SK-N-DZ (cell line): ENCODE data around the gene ETV7. TPM values are rescaled to one million over a fixed set of nuclear protein-coding genes. Genes with fewer than 3 reads are reported as not detected.
A peak's percentile ranks its signal among the peaks of the same experiment; 100 is the strongest.
"Not testable (repeated sequence)": the region's sequence is repeated elsewhere in the genome, so short reads cannot be mapped to it uniquely, and the experiment has no call there.

Experiments
- DNase-seq: peaks from one replicate; pipeline ENCODE4 v3.0.0-alpha.2; 2015; ENCODE audit warnings: low spot score
- polyA plus RNA-seq, 2 experiments: library from polyadenylated mRNA; depleted of rRNA; stranded (reverse); fragments of >200 nt; gene quantifications; 2 replicates each; pipeline ENCODE4 v1.2.3, GENCODE V29; 2014

Gene ETV7
- not detected in 2 replicates for polyA plus RNA-seq (2014; cell fraction: cytosol; rRNA removed)
- 0.83 TPM in 1 of 2 replicates, not detected in the other for polyA plus RNA-seq (2014; cell fraction: nucleus; rRNA removed)

GRCh38 chr6:36387440-36388303 is at the start of gene ETV7:
Gene ETV7, minus strand, starts transcription at chr6:36387669. Its CDS starts 128 bp downstream, at chr6:36387541.
- DNase-seq: no peak

GRCh38 chr6:36436466-36436865 is 49.0 kb upstream of the ETV7 start:
- no peak for DNase-seq

- DNase-seq: no peak
These were observed 44.7 kb upstream of the ETV7 start for GRCh38 chr6:36432151-36432671.

- no peak for DNase-seq
These were observed 43.7 kb upstream of the ETV7 start for GRCh38 chr6:36431197-36431596.

- no peak for DNase-seq
These were observed 42.9 kb upstream of the ETV7 start for GRCh38 chr6:36430351-36430750.

- DNase-seq: no peak
These were observed 41.4 kb upstream of the ETV7 start for GRCh38 chr6:36428911-36429310.

GRCh38 chr6:36426622-36427021 is 39.2 kb upstream of the ETV7 start:
- no peak for DNase-seq

- DNase-seq: peak; percentile 98
These were observed 35.8 kb upstream of the ETV7 start for GRCh38 chr6:36423101-36423824.

GRCh38 chr6:36422714-36423100 is 35.2 kb upstream of the ETV7 start:
- DNase-seq: no peak

- no peak for DNase-seq
These were observed 31.8 kb upstream of the ETV7 start for GRCh38 chr6:36419310-36419709.

- no peak for DNase-seq
These were observed 31.1 kb upstream of the ETV7 start for GRCh38 chr6:36418558-36418957.

- DNase-seq: no peak
These were observed 27.0 kb upstream of the ETV7 start for GRCh38 chr6:36414481-36414880.

- no peak for DNase-seq
These were observed 26.3 kb upstream of the ETV7 start for GRCh38 chr6:36413489-36414480.

GRCh38 chr6:36409718-36410117 is 22.2 kb upstream of the ETV7 start:
- DNase-seq: not testable (repeated sequence)

- DNase-seq: no peak
These were observed 16.7 kb upstream of the ETV7 start for GRCh38 chr6:36404164-36404563.

- no peak for DNase-seq
These were observed 15.0 kb upstream of the ETV7 start for GRCh38 chr6:36402481-36402880.

GRCh38 chr6:36399970-36400369 is 12.5 kb upstream of the ETV7 start:
- DNase-seq: no peak

- no peak for DNase-seq
These were observed 5.2 kb upstream of the ETV7 start for GRCh38 chr6:36392621-36393020.

- no peak for DNase-seq
These were observed 1.9 kb upstream of the ETV7 start for GRCh38 chr6:36389353-36389752.

- DNase-seq: no peak
These were observed 702 bp downstream of the ETV7 start for GRCh38 chr6:36386495-36387439.
